ENCODE data around the gene ANKRD11.

ANKRD11 gene

DNA sequence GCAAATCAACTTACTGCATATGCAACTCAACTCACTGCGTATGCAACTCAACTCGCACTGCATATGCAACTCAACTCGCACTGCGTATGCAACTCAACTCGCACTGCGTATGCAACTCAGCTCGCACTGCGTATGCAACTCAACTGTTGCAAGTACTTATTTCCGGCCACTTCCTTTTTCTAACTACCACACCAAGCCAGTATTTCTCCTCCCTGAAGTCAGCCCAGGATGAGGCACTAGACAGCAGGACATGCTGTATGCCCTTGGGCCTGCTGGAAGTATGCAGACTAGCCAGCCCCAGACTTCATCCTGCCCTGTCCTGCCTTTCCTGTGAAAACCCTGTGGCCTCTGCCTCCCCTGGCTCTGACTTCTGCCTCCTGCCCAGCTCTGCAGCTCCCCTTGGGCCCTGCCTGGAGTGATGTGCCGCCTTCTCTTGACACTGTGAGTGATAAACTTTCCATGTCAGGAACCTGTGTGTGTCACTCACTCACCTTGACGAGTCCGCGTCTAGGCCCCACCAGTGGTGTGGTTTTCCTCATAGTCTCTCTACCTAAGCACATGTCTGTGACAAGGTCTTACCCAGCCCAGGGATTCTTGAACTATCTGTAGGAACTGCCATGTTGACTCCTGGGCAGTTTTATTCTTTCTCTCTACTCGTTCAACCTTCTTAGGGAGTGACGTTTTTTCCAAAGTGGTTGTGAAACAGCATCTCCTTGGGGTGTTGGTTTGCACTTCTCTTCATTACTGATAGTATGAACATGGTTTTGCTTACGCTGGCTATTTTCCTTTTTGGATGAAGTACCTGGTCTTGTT is 256.5 kb downstream of the ANKRD11 start:
- no peak overlapping the region for H3K4me3 ChIP-seq (ENCODE audit: low read depth, low read length)
- in situ Hi-C loops (cut with HindIII; ENCODE audit: low sequenced_read_pairs) = no loop called here
- no peak for DNase-seq (ENCODE audit: low read depth, low spot score)
- TF ChIP-seq, protein P1, sequence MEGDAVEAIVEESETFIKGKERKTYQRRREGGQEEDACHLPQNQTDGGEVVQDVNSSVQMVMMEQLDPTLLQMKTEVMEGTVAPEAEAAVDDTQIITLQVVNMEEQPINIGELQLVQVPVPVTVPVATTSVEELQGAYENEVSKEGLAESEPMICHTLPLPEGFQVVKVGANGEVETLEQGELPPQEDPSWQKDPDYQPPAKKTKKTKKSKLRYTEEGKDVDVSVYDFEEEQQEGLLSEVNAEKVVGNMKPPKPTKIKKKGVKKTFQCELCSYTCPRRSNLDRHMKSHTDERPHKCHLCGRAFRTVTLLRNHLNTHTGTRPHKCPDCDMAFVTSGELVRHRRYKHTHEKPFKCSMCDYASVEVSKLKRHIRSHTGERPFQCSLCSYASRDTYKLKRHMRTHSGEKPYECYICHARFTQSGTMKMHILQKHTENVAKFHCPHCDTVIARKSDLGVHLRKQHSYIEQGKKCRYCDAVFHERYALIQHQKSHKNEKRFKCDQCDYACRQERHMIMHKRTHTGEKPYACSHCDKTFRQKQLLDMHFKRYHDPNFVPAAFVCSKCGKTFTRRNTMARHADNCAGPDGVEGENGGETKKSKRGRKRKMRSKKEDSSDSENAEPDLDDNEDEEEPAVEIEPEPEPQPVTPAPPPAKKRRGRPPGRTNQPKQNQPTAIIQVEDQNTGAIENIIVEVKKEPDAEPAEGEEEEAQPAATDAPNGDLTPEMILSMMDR (IDR thresholded peaks at IDR 0.05; ENCODE audit: low read depth, low read length) = no peak

DNA sequence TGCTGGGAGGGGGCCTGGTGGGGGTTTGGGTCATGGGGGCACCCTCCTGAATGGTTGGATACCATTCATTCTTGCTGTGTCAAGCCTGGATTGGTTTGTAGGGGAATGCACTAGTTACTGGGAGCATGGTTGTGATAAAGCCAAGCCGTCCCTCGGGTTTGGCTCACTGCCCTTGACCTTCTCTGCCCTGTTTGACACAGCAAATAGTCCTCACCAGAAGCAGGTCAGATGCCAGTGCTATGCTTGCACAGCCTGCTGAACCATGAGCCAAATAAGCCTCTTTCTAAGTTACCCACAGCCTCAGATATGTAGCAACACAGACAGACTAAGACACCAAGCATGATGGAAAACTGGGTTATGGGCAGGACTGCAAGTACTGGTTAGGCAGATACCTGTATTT is 258.3 kb downstream of the ANKRD11 start:
- in situ Hi-C loops (cut with HindIII; ENCODE audit: low sequenced_read_pairs) = no loop called here
- TF ChIP-seq, protein P1 (IDR thresholded peaks at IDR 0.05; ENCODE audit: low read depth, low read length) = no peak
- no peak overlapping the region for H3K4me3 ChIP-seq (ENCODE audit: low read depth, low read length)
- DNase-seq (ENCODE audit: low read depth, low spot score) = no peak

DNA sequence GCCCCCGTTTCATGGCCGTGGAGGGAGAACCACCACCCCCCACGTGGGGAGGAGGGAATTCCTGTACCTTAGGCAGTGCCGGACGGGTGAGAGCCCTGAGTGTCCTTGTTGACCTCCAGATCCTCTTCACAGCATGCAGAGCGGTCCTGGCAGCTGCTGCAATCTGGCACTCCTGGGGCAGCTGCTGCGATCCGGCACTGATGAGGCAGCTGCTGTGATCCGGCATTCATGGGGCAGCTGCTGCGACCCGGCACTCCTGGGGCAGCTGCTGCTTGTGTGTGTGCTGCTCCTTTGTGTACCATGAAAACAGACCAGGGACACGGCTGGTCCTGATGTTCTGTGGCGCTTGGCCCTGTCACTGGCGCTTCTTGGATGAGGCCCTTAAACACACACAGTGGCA is 260.1 kb downstream of the ANKRD11 start:
- H3K4me3 ChIP-seq (ENCODE audit: low read depth, low read length) = no peak overlapping the region
- DNase-seq (ENCODE audit: low read depth, low spot score) = no peak
- TF ChIP-seq, protein P1 (IDR thresholded peaks at IDR 0.05; ENCODE audit: low read depth, low read length) = no peak

DNA sequence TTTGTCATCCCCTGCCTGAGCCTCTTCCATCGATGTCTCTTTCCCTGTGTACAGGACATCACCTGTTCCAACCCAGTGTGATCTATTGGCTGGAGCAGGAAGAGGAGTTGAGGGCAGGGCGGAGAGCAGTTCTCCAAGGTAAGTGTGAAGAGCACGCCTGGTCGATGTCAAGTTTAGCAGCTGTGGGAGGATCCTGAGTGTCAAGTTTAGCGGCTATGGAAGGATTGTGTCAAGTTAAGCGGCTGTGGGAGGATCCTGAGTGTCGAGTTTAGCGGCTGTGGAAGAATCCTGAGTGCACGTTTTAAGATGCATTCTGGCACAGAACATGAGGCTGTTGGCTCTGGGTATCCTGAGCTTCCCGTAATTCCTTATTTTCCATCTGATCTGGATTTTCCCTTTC is 265.7 kb downstream of the ANKRD11 start:
- H3K4me3 ChIP-seq (ENCODE audit: low read depth, low read length) = no peak overlapping the region
- TF ChIP-seq, protein P1 (IDR thresholded peaks at IDR 0.05; ENCODE audit: low read depth, low read length) = no peak
- in situ Hi-C loops (cut with HindIII; ENCODE audit: low sequenced_read_pairs) = no loop called here
- no peak for DNase-seq (ENCODE audit: low read depth, low spot score)

More for the DNA sequence above, 260.1 kb downstream of the ANKRD11 start:
- in situ Hi-C loops (cut with HindIII; ENCODE audit: low sequenced_read_pairs) = no loop called here

DNA sequence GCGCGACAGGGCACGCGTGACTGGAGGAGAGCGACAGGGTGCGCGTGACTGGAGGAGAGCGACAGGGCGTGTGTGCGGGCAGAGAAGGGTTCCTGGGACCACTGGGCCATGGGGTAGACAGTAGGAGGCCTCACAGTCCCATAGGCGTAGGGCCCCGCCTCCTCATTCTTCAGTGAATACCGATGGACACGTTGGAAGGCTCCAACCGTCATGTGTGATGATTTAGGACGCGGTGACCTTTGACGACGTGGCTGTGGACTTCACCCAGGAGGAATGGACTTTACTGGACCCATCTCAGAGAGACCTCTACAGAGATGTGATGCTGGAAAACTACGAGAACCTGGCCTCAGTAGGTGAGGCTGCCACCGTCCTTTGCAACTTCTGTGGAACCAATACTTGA is 267.4 kb downstream of the ANKRD11 start:
- H3K4me3 ChIP-seq (ENCODE audit: low read depth, low read length) = no peak overlapping the region
- TF ChIP-seq, protein P1 (IDR thresholded peaks at IDR 0.05; ENCODE audit: low read depth, low read length) = no peak
- DNase-seq (ENCODE audit: low read depth, low spot score) = no peak
- in situ Hi-C loops (cut with HindIII; ENCODE audit: low sequenced_read_pairs) = no loop called here

DNA sequence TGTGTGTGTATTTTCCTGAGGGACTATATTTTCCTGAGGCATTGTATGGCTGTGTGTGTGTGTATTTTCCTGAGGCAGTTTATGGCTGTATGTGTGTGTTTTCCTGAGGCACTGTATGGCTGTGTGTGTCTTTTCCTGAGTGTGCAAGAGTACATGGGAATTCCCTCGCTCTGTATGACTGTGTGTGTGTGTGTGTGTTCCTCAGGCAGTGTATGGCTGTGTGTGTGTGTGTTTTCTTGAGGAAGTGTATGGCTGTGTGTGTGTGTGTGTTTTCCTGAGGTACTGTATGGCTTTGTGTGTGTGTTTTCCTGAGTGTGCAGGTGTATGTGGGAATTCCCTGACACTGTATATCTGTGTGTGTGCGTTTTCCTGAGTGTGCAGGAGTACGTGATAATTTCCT is 268.8 kb downstream of the ANKRD11 start:
- in situ Hi-C loops (cut with HindIII; ENCODE audit: low sequenced_read_pairs) = no loop called here
- H3K4me3 ChIP-seq (ENCODE audit: low read depth, low read length) = no peak overlapping the region
- TF ChIP-seq, protein P1 (IDR thresholded peaks at IDR 0.05; ENCODE audit: low read depth, low read length) = no peak
- DNase-seq (ENCODE audit: low read depth, low spot score) = no peak

Data from astrocyte of the spinal cord (primary cell).